Esophagus squamous epithelium (tissue), 4 donors: ENCODE results near the gene MCHR1.

Source experiments
- CTCF ChIP-seq, 6 experiments: fragments of 450-650 bp in 4 of 6; fragments of 200-600 bp in 2 of 6; sonication (generic) in 2 of 6; IDR thresholded peaks; one replicate each; pipeline ENCODE4 v1.5.1; 2016 to 2019; ENCODE audit warnings: antibody characterized with exemption in 6 of 6, mild to moderate bottlenecking in 4 of 6, moderate library complexity in 4 of 6
- POLR2A ChIP-seq, 4 donors: fragments of 450-650 bp; IDR thresholded peaks; one replicate each; pipeline ENCODE4 v1.6.1; 2017; ENCODE audit warnings: antibody characterized with exemption in 4 of 4, mild to moderate bottlenecking in 4 of 4, moderate library complexity in 3 of 4

GRCh38 chr22:40691532-40691931 lies 12.2 kb downstream of the MCHR1 start:
- TF ChIP-seq POLR2A (IDR thresholded peaks at IDR 0.05) (no peak), CTCF (IDR thresholded peaks at IDR 0.05) (no peak)
